A549 treated with DMSO at 1 μM for 4 hours (cell line): Measurements from ENCODE around the gene DPM3. TPM values are rescaled to one million over a fixed set of nuclear protein-coding genes. Genes with fewer than 3 reads are reported as not detected.

Source experiments
- total RNA-seq: library from RNA; stranded (reverse); fragments of 200-300 nt; extraction: Qiagen RNA extraction; gene quantifications from 5 replicates; pipeline ENCODE4 v1.2.3, GENCODE V29; 2022; ENCODE audit warnings: low read depth

The DPM3 gene, protein sequence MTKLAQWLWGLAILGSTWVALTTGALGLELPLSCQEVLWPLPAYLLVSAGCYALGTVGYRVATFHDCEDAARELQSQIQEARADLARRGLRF
- total RNA-seq = 78.1 to 102 TPM (median 91.3 TPM) in 5 replicates

DNA sequence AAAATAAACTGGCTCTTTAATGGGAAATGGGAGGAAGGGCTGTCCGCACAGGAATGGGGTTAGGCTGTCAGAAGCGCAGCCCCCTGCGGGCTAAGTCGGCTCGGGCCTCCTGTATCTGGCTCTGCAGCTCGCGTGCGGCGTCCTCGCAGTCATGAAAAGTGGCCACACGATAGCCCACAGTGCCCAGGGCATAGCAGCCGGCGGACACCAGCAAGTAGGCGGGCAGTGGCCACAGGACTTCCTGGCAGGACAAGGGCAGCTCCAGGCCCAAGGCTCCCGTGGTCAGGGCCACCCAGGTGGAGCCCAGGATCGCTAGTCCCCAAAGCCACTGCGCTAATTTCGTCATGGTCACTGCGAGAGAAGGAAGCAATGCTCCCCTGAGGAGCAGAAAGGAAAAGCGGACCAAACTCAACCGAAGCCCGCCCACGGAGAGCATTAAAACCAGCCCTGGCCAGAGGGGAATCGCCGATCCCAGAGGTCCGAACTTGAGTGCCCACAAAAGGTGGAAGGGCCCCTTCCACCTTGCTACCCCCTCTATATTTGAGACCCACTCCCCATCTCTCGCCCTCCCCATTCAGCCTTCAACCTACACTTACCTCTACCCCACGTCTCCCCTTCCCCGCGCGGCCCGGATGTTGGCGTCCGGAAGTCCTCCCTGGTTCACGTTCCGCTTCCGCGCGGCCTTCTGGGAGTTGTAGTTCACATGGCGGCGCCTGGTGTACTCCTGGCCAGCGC is at the start of gene DPM3:
Gene DPM3 (minus strand): TSS at position 637 of the 735 bp plus-strand sequence. CDS start 291 bp downstream, at position 346.

DNA sequence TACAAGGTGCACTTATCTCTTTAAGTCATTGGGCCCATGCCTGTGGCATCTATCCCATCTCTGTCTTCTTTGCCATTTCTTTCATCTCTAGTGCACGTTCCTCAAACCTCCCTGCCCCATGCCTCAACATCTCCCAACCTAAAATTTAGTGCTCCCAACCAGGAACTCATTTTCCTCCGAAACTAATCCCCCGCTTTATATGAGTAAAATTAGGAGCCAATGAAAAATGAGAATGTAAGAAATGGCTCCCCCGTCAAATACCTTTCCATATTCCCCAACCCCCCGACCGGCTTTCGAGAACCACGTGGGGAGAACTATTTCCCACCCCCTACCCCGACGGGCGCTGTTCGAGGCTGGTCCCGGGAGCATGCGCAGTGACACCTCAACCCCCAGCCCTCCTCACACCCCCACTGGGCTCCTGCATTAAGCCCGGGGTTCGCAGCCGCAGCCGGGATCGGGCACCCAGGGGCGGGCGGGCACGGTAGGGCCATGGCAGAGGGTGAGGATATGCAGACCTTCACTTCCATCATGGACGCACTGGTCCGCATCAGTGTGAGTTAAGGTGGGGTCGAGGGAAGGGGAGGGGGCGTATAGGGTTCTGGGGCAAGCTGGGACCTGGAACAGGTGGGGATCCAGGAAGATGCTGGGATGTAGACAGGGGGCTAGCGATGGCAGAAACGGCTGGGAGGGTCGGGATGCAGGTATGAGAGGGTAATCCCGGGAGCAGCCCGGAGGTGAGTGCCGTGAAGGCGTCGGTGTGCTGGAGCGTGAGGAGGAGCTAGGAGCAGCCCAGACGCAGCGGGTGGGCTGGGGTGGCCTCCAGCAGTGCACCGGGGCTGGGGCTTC is 33.4 kb upstream of the DPM3 start, which contains the start of gene TRIM46:
Gene TRIM46 (plus strand): TSS at position 372 of the 846 bp plus-strand sequence. CDS start 118 bp downstream, at position 490.

DNA sequence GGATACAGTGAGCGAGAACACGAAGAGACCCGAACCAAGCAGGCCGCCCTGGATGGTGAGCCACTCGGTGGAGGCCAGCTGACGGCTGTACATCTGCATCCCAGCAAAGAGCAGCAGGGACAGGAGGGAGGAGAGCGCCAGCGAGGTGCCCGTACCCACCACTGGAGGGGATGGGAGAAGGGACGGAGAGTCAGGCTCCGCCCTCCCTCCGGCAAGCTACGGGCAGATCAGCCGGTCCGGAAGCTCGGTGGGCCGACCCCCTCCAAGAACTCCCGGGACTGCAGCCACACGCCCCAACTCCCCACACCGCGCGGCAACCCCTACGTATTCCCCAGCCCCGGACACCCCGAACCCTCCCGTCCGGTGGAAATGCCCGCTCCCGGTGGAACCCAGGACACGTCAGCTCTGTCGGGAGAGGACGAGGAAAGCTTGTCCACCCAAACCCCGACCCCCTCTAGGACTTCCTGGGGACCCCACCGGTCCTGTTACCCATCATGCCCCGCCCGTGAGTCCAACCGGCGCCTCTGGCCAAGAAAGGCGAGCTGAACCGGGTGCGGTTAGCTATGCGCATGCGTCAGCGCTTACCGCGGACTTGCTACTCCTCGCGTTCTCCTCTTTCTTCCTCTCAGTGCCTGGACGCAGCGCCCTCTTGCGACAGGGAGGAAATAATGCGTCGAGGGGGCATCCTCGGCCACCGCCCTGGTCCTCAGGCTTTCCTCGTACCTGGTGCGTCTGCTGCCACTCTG is 32.6 kb upstream of the DPM3 start, which contains the start of gene KRTCAP2:
Gene KRTCAP2 (minus strand): TSS at position 573 of the 746 bp plus-strand sequence. CDS start 80 bp downstream, at position 493.

DNA sequence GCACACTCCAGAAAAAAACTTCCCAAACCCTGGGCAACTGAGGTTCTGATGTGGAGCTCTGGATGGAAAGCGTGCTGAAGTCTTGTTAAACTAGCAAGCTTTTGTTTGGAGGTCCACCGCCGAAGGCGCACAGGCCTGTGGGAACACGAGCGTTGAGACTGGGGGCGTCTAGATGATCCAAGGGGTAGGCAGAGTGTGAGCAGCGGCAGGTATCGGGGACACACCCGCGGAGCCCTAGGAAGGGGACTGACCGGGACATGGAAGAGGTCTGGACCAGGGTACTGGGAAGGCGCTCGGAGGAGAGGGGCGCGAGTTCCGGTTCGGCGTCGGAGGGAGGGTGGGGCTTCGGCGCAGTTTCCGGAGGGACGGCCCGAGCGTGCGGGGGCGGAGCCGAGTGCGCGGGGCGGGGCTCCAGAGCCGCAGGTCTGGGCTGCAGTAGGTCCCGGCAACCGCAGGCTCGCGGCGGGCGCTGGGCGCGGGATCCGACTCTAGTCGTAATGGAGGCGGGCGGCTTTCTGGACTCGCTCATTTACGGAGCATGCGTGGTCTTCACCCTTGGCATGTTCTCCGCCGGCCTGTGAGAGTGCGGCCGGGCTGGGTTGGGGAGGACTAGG is 4.8 kb downstream of the DPM3 start, which contains the start of gene SLC50A1:
Gene SLC50A1 (plus strand): TSS at position 438 of the 614 bp plus-strand sequence. CDS start 60 bp downstream, at position 498.

DNA sequence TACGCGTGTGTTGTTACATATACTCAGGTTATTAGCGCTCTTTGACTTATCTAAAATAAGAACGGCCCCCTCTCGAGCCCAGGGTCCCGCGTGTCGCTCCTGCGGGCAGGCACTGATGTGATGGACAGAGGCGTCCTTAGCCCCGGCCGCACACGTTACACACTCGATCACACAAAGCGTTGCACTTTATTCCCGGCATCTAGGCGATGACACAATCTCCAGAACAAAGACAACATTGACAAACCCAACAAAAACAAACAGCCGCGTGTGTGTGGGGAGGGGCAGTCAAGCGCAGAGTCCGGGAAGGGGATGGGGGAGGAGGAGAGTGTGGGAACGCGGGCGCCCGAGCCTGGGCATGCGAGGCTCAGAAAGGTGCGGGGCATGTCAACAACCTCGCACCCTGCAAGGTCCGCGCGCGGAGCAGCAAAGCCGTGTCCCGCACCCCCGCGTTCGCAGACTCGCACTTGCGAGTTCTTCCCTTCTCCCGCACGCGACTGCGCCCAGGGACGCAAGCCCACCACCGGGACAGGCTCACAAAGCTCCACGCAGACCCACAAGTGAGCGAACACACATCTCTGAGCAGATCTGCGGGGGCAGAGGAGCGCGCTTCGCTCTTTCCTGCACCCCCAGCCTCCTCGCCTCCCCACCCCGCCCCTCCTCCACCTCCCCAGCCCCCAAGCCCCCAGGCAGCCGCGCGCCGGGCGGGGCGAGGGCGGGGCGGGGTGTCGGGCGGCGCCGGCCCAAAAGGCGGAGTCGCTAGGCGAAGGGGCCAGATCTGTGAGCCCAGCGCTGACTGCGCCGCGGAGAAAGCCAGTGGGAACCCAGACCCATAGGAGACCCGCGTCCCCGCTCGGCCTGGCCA is 13.0 kb downstream of the DPM3 start, which contains the start of gene EFNA1:
Gene EFNA1 (plus strand): TSS at position 772 of the 862 bp plus-strand sequence. CDS start 102 bp downstream, outside the sequence.

Other genes starting within 250 kb of the DPM3 start
- gene PMVK, start 203.8 kb downstream of the DPM3 start, total RNA-seq = 34.0 to 43.1 TPM (median 39.3 TPM) in 5 replicates
- 13.0 to 17.0 TPM (median 13.9 TPM) in 5 replicates for gene PBXIP1, start 184.4 kb downstream of the DPM3 start, total RNA-seq
- 22.8 to 24.9 TPM (median 23.9 TPM) in 5 replicates for gene PYGO2, start 178.7 kb downstream of the DPM3 start, total RNA-seq
- 136 to 154 TPM (median 140 TPM) in 5 replicates for gene SHC1, start 169.8 kb downstream of the DPM3 start, total RNA-seq
- gene CKS1B, start 165.8 kb downstream of the DPM3 start, total RNA-seq = 328 to 363 TPM (median 338 TPM) in 5 replicates
- 40.1 to 46.0 TPM (median 41.6 TPM) in 5 replicates for gene FLAD1, start 157.2 kb downstream of the DPM3 start, total RNA-seq
- gene LENEP, start 146.9 kb downstream of the DPM3 start, total RNA-seq = not detected in 5 replicates
- gene ZBTB7B, start 137.7 kb downstream of the DPM3 start, total RNA-seq = 19.7 to 26.6 TPM (median 25.9 TPM) in 5 replicates
- 0.22 to 0.72 TPM (median 0.46 TPM) in 5 replicates for gene DCST2, start 106.8 kb downstream of the DPM3 start, total RNA-seq
- gene DCST1, start 106.7 kb downstream of the DPM3 start, total RNA-seq = not detected in 5 replicates
- 64.6 to 76.9 TPM (median 67.8 TPM) in 5 replicates for gene ADAM15, start 89.2 kb downstream of the DPM3 start, total RNA-seq
- 7.3 to 9.0 TPM (median 8.4 TPM) in 5 replicates for gene EFNA4, start 76.8 kb downstream of the DPM3 start, total RNA-seq
- 3.7 to 5.6 TPM (median 4.2 TPM) in 5 replicates for gene EFNA3, start 61.7 kb downstream of the DPM3 start, total RNA-seq
- gene EFNA1, start 12.7 kb downstream of the DPM3 start, total RNA-seq = 30.6 to 50.0 TPM (median 37.3 TPM) in 5 replicates
- 34.2 to 39.1 TPM (median 35.5 TPM) in 5 replicates for gene SLC50A1, start 4.7 kb downstream of the DPM3 start, total RNA-seq
- 226 to 250 TPM (median 230 TPM) in 5 replicates for gene KRTCAP2, start 32.8 kb upstream of the DPM3 start, total RNA-seq
- 1.3 to 1.8 TPM (median 1.4 TPM) in 5 replicates for gene TRIM46, start 33.3 kb upstream of the DPM3 start, total RNA-seq
- gene THBS3, start 67.4 kb upstream of the DPM3 start, total RNA-seq = 7.5 to 9.9 TPM (median 9.4 TPM) in 5 replicates
- 67.2 to 74.0 TPM (median 72.4 TPM) in 5 replicates for gene MTX1, start 68.2 kb upstream of the DPM3 start, total RNA-seq
- 28.1 to 40.5 TPM (median 34.2 TPM) in 5 replicates for gene ENTREP3, start 115.0 kb upstream of the DPM3 start, total RNA-seq
- gene SCAMP3, start 121.8 kb upstream of the DPM3 start, total RNA-seq = 105 to 133 TPM (median 125 TPM) in 5 replicates
- 18.1 to 31.1 TPM (median 29.0 TPM) in 5 replicates for gene CLK2, start 133.0 kb upstream of the DPM3 start, total RNA-seq
- gene HCN3, start 136.9 kb upstream of the DPM3 start, total RNA-seq = 3.0 to 5.4 TPM (median 5.3 TPM) in 5 replicates
- gene PKLR, start 160.9 kb upstream of the DPM3 start, total RNA-seq = 0.03 TPM in 1 of 5 replicates, not detected in the others
- gene FDPS, start 168.3 kb upstream of the DPM3 start, total RNA-seq = 161 to 196 TPM (median 162 TPM) in 5 replicates
- 42.4 to 52.9 TPM (median 48.9 TPM) in 5 replicates for gene RUSC1, start 180.4 kb upstream of the DPM3 start, total RNA-seq